NCI-H345 (cell line): ENCODE data around the gene MANF.

Experiments used
- DNase-seq: peaks from one replicate; lab custom pipeline; 2025; lab: John Stamatoyannopoulos, UW

MANF gene

DNA sequence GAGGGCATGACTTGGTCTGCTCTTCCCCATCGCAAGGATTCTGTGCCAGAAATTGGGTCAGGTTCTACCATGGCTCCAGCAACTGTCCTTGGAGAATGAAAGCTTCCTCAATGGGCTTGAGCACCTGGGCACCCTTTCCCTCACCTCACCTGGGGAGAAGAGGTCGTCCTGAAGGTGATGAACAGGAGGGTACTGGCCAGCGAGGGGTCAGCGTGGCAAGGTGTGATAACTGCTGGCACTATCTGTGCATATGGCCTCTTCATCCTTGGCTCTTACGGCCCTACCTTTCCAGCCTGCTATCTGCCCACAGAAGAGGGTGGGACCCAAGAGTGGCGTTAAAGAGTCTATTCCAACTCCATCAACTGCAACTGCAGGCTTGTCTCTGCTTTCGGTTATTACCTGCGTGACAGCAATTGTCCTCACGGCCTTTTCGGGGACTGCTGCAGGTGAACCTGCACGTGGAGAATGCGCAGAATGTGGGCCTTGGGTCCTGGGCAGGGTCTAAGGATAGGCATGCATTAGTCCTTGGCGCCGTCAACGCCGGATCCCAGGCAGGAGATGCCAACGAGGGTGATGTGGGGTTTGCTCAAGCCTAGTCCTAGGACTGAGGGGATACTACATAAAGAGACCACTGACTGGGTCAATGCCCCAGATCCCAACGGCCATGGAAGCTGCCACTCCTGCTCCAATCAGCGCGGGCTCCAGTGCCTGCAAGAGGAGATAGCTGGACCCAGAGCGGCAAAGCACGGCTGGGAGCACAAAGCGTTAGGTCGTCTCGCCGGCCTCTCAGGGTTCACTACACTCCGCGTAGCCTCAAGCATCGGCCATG is 5.4 kb downstream of the MANF start:
- no peak for DNase-seq

DNA sequence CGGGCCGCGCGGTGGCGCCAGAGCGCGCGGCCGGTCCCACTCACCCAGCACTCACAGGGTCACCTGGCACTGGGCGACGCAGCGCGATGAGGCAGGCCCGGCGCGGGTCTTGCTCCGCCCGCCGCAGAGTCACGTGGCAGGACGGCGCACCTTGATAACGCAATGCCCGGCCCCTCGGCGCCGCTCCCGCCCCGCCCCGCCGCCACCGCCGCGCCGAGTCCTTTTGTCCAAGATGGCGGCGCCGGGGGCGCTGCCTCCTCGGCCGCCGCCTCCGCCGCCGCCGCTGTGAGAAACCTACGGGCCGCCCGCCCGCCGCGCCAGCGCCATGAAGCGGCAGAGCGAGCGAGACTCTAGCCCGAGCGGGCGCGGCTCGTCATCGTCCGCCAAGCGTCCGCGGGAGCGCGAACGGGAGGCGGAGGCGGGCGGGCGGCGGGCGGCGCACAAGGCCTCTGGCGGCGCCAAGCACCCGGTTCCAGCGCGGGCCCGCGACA is 6.0 kb downstream of the MANF start, which contains the start of gene RBM15B:
RBM15B (plus strand) TSS at position 211 of the 491 bp plus-strand sequence; CDS start at position 326, 115 bp downstream.
- peak; percentile 92 for DNase-seq

DNA sequence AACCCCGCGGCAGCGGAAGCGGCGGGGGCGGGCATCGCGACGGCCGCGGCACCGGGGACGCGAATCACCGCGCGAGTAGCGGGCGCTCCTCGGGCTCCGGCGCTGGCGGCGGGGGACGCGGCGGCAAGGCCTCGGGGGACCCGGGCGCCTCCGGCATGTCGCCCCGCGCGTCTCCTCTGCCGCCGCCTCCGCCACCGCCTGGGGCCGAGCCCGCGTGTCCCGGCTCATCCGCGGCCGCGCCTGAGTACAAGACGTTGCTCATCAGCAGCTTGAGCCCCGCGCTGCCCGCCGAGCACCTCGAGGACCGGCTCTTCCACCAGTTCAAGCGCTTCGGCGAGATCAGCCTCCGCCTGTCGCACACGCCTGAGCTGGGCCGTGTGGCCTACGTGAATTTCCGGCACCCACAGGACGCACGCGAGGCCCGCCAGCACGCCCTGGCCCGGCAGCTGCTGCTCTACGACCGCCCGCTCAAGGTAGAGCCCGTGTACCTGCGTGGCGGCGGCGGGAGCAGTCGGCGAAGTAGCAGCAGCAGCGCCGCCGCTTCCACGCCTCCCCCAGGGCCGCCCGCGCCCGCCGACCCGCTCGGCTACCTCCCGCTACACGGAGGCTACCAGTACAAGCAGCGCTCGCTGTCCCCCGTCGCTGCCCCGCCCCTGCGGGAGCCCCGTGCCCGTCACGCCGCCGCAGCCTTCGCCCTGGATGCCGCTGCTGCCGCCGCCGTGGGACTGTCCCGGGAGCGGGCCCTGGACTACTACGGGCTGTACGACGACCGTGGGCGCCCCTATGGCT is 6.7 kb downstream of the MANF start:
- no peak for DNase-seq

DNA sequence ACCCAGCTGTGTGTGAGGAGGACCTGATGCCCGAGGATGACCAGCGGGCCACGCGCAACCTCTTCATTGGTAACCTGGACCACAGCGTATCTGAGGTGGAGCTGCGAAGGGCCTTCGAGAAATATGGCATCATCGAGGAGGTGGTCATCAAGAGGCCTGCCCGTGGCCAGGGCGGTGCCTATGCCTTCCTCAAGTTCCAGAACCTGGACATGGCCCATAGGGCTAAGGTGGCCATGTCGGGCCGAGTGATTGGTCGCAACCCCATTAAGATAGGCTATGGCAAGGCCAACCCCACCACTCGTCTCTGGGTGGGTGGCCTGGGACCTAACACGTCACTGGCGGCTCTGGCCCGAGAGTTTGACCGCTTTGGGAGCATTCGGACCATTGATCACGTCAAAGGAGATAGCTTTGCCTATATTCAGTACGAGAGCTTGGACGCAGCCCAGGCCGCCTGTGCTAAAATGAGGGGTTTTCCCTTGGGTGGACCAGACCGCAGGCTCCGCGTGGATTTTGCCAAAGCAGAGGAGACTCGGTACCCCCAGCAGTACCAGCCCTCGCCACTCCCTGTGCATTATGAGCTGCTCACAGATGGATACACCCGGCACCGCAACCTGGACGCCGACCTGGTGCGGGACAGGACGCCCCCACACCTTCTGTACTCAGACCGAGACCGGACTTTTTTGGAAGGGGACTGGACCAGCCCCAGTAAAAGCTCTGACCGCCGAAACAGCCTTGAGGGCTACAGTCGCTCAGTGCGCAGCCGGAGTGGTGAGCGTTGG is 7.5 kb downstream of the MANF start:
- DNase-seq: no peak

DNA sequence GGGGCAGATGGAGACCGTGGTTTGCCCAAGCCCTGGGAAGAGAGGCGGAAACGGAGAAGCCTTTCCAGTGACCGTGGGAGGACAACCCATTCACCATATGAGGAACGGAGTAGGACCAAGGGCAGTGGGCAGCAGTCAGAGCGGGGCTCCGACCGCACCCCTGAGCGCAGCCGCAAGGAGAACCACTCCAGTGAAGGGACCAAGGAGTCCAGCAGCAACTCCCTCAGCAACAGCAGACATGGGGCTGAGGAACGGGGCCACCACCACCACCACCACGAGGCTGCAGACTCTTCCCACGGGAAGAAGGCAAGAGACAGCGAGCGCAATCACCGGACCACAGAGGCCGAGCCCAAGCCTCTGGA is 8.0 kb downstream of the MANF start:
- DNase-seq: no peak

DNA sequence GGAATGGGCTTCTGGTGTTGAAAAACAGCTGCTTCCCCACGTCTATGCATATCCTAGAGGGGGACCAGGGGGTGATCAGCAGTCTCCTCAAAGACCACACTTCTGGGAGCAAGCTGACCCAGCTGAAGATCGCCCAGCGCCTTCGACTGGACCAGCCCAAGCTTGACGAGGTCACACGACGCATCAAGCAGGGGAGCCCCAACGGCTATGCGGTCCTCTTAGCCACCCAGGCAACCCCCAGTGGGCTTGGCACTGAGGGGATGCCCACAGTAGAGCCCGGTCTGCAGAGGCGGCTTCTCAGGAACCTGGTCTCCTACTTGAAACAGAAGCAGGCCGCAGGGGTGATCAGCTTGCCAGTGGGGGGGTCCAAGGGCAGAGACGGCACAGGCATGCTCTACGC is 8.5 kb downstream of the MANF start:
- no peak for DNase-seq

DNA sequence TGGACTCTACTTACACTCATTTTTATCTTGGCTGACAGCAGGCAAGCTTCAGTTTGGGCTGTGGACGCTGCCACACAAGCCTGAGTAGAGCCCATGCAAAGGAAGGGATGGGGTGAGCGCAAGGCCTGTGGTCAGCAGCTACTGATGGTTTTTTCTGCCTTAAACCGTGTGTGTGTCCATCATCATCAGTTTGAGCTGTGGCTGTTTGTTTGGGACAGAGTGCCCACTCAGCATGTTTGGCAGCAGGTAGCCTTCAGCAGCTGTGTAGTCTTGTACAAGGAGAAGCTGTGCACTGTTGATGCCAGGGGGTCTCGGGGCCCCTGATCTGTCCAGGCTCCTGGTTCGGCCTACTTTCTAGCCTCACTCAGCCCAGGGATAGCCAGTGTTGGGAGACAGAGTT is 9.4 kb downstream of the MANF start:
- DNase-seq: no peak

DNA sequence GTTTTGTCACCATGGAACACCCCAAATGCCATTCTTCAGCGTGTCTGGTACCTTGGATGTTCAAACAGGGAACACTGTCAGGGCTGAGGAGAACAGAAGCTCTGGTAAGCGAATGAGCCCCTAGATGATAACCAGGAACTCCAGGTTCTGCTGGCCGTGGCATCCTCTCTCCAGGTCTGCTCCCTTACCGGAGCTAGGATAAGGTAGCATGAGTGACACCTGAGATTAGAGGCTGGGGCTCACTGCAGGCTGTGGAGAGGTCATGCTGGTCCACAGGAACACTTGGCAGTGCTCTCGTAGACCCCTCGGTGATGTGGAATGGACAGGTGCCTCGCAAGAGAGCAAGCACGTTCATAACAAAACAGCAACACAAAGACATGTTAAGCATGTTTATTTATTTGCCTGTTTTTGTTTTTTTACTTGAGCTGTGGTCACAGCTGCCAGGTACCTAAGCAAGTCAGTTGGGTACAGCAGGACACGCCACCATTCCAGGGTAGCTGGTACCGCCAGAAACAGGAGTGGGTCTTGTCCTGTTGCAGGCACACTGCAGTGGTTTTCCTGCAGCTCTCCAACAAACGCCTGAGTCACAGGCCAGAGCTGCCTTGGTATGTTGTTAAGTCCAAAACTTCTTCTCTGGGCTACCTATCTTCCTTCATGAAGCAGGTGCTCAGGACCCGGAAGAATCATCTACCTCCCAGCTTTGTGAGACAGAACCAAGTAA is 10.6 kb downstream of the MANF start:
- DNase-seq: no peak

DNA sequence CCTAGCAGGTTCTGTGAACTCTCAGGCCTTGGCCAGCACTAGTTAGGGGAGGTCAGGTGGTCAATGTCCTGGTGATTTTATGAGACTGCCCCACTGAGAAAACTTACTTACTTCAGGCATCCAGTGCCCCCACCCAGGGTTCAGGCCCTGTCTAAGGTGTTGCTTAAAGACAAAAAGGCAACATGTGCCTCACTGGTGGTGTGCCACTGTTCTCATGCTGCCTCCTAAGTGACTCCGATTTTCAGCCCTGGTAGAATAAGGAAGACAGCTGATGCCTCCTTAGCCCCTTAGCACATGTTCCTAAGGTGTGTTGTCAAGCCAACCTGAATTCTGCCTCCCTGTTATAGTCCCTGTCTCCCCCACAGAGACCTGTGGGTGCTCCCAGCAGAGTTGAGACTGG is 11.3 kb downstream of the MANF start:
- DNase-seq: no peak

DNA sequence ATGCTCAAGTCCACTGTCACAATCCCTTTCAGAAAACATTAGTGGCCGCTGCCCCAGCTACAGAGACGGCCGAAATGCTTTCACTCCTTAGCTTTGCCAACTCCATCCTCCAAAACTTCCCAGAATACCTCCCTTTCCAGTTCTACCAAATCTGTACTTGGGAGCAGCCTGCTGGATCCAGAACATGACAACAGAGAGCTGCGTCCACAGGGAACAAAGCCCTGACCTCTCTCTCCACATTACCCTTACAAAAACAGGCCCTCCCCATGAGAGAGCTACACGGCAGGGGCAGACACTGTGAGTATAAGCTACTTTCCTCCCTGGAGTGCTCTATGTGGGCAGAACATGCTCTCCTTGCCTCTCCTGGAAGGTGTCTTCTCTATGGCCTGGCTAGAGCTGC is 12.3 kb downstream of the MANF start:
- no peak for DNase-seq

DNA sequence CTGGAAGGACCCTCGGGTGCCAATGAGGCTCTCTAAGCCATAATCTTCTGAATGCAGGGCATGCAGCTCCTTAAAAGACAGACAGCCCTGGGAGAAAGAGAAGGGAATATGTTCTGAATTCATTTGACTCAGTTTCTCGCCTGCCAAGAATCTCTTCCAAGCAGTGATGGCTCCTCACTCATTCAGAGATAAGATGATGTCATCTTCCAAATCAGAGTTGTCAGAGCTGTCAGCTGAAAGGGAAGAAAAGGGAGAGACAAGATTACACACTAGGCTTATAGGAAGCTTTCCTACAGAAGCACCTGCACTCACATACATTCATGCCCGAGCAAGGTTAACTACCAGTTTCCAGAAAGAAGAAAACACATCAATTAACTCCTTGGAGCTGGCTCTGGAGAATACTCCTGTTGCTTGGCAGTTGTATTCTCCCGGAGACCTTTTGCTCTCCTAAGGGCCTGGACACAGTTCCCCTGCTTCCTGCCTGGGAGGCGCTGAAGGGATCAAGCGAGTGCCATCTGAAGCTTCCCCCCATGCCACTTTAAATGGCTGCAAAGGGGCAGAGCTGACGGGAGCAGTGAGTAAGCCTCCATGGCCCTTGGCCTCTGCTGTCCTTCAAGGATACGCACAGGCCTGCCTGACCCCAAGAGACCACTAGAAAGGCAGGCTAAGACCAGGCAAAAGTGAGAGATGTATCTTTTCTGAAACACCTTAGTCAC is 13.7 kb downstream of the MANF start:
- no peak for DNase-seq

DNA sequence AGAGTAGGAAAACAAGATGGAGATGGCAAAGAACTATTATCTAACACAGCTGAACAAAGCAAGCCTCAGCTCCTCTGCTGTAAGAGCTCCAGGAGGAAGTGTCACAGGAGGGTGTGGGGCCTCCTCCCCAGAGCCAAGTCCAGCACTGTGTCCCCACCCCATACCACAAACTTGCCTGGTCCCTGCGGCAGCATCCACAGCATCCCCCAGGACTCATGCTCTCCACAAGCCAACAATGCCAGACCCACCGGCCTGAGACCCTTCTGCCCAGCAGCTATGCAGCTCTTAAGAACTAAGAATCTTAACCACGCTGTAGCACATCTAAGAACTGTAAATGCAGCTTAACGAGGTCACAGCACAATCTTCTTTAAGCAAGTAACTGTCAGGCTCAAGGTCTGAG is 15.1 kb downstream of the MANF start:
- DNase-seq: no peak

DNA sequence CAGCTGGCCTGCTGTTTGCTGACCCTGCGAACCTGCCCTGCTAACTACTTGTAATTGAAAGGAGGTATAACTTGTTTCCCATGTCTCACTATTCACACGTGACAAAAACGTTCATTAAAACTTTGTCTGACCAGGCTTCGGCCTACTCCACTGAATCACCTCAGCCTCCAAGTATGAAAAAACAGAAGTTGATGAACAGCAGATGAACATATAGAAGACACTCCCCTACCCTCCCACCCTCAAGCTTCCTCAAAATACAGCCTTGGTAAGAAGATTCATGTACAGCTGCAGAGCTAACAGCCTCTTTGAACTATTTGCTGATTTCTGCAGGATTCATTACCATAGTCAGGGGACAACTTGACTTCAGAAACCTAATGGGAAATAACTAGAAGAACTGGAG is 16.6 kb downstream of the MANF start:
- DNase-seq: no peak

DNA sequence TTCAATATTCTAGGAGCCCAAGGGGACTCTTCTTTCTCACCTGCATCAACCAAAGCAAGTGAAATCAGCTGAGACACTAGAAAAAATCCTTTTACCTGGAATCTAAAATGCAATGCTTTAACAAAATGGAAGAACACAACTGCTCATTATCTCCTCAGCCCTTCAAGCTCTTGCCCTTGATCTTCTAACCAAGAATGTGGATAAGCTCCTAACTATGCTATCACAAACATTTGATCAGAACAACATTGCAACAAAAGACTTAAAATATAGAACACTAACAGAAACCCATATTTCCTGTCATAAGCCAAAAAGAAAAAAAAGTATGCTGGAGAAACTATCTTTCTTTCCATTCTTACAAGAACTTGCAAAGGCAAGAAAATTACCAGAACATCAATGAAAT is 18.6 kb downstream of the MANF start:
- no peak for DNase-seq

DNA sequence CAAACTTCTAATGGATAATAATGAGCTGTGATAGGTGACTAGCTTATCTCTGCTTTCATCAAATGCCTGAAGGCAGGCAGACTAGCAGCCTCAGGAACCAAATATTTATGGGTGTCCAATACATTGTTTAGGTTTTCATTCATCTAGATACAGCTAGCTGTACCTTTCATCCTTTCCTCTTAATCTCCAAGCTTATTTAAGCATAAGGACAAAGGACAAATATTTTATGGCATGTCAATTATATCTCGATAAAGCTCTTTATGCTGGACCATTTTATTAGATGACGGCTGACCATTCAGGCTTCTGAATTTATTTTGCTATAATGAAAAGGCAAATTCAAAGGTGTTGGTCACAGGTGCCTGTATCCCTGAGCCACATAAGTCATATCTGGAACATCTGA is 22.9 kb downstream of the MANF start:
- DNase-seq: no peak

DNA sequence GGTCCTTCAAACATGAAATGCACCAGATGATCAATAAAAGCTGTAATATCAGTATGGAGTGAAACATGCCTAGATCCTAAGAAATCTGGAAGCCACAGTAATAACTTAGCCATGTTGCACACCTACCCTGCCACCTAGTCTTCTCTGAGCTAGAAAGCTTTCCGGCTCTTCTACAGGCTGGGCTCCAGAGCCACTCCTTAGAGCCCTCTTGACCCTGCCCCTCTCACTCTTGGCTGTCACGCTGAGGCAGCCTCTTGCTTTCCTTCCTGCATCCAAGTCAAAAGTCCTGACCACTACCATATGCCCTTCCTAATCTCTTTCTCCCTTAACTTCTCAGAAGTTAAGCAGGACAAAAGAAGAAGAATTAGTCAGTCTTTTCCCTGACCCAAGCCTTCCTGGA is 23.7 kb downstream of the MANF start:
- DNase-seq: no peak

DNA sequence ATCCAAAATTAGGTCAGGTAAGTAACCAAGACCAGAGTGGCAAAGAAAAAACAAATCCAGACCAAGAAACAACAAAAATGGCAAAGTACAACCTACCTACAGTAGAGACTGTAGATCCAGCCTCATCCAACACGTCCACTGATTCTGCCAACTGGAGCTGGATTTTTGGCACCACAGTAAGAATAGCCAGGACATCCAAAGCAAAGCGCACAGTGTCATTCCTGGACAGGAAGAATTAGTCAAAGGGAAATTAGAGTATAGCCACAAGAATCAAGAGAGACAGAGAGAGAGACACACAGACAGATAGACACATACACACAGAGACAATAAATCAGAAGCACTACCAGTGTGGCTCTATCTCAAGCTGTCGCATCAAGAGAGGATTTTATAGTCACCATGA is 37.1 kb downstream of the MANF start:
- DNase-seq: no peak

DNA sequence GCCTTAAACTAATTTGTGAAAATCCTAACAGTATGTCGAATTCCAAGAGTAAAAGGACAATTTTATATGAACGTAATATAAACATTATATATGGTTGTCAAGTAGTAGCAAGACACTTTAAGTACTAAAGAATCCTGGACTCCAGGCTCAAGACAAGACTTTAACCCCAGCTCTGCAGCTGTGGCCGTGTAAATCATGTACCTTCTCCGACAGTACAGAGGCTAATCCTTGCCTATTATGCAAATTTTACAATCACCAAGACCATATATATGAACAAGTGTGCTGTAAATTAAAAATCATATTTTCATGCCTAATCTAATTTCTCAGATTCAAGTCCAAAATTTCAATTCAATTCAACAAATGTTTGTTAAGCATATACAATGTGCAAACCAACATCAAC is 41.8 kb downstream of the MANF start:
- DNase-seq: no peak

DNA sequence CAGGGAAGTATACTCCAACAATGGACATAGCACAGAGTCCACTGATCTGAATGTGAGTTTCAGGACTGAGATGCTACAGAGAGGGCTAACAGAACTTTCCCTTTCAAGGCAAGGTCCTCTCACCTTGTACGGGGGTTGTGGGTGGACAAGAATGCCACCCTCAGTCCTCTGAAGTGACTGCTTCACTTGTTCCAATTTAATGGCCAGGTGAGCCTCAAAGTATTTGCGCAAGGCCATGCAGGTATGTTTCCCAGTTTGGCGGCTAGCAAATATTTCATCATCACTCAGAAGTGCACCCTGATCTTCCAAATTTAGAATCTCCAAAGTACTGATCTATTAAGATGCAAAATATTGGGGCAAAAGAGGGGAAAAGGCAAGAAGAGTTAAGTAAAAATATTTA is 44.0 kb downstream of the MANF start:
- DNase-seq: no peak

DNA sequence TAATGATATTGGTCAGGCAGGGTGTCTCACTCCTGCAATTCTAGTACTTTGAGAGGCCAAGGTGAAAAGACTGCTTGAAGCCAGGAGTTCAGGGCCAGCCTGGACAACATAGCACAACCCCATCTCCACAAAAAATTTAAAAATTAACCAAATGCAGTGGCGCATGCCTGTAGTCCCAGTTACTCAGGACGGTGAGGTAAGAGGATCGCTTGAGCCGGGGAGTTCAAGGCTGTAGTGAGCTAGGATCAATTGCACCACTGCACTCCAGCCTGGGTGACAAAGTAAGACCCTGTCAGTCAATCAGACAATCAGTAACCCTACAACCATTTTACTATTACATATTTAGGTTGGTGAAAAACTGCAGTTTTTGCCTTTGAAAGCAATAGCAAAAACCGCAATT is 49.0 kb downstream of the MANF start:
- DNase-seq: no peak

DNA sequence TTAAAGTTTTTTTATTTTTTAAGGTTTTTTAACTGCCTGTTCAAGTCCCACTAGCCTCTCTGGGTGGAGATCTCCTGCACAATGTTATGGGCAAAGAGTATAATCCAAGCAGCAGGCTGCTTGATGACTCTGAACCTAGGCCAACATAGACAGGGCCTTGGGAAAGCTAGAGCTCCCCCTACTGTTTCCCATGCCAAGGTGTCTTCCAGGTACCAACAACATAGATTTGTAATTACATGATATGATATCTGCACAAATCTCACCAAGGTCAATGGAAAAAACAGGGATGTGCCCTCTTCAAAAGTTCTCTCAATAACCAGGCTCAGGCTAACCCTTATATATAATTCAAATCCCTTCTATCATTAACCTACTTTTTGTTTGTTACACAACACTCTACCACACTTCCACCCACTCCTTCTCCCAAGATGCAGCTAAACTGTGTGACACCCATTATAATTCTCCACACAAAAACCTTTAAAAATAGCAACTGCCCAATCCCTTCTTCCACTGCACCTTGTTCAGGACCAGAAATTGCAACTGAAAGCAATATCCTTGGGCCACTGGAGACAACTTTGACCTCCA is 49.7 kb downstream of the MANF start:
- DNase-seq: peak; percentile 1
